Astrocyte (in vitro differentiated cells and primary cell): ENCODE results near the gene GDPD5.

Source experiments
- EZH2 ChIP-seq: IDR thresholded peaks from 2 replicates; pipeline ENCODE4 v1.6.1; 2012; ENCODE audit warnings: mild to moderate bottlenecking, low read length, inconsistent platforms; ENCODE audit not compliant: insufficient read depth
- TF ChIP-seq, protein P1 (sequence below): IDR thresholded peaks from 2 replicates; pipeline ENCODE4 v1.5.1; 2011; ENCODE audit warnings: low read depth, mild to moderate bottlenecking, inconsistent platforms, low read length, moderate library complexity; ENCODE audit not compliant: insufficient read depth

DNA sequence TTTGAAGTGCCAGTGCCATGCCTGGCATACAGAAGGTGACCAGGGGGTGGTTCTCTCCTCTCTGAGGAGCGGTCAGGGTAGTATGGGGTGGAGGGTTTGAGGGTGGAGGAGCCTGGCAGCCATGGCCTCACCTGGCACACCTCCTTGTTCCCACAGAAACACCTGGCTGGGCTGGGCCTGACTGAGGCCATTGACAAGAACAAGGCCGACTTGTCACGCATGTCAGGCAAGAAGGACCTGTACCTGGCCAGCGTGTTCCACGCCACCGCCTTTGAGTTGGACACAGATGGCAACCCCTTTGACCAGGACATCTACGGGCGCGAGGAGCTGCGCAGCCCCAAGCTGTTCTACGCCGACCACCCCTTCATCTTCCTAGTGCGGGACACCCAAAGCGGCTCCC, 45.9 kb upstream of the GDPD5 start:
- no peak for TF ChIP-seq EZH2
- TF ChIP-seq, protein P1, sequence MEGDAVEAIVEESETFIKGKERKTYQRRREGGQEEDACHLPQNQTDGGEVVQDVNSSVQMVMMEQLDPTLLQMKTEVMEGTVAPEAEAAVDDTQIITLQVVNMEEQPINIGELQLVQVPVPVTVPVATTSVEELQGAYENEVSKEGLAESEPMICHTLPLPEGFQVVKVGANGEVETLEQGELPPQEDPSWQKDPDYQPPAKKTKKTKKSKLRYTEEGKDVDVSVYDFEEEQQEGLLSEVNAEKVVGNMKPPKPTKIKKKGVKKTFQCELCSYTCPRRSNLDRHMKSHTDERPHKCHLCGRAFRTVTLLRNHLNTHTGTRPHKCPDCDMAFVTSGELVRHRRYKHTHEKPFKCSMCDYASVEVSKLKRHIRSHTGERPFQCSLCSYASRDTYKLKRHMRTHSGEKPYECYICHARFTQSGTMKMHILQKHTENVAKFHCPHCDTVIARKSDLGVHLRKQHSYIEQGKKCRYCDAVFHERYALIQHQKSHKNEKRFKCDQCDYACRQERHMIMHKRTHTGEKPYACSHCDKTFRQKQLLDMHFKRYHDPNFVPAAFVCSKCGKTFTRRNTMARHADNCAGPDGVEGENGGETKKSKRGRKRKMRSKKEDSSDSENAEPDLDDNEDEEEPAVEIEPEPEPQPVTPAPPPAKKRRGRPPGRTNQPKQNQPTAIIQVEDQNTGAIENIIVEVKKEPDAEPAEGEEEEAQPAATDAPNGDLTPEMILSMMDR, result no peak
